ENCODE measurements around the gene ARL10.

GRCh38 chr5:176360894-176361436, 4.3 kb upstream of the ARL10 start:
- TF ChIP-seq, protein P1, sequence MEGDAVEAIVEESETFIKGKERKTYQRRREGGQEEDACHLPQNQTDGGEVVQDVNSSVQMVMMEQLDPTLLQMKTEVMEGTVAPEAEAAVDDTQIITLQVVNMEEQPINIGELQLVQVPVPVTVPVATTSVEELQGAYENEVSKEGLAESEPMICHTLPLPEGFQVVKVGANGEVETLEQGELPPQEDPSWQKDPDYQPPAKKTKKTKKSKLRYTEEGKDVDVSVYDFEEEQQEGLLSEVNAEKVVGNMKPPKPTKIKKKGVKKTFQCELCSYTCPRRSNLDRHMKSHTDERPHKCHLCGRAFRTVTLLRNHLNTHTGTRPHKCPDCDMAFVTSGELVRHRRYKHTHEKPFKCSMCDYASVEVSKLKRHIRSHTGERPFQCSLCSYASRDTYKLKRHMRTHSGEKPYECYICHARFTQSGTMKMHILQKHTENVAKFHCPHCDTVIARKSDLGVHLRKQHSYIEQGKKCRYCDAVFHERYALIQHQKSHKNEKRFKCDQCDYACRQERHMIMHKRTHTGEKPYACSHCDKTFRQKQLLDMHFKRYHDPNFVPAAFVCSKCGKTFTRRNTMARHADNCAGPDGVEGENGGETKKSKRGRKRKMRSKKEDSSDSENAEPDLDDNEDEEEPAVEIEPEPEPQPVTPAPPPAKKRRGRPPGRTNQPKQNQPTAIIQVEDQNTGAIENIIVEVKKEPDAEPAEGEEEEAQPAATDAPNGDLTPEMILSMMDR (IDR thresholded peaks at IDR 0.05), result no peak
- TF ChIP-seq POLR2A (IDR thresholded peaks at IDR 0.05), result no peak
